ENCODE measurements around the gene OCA2.

The OCA2 gene

DNA sequence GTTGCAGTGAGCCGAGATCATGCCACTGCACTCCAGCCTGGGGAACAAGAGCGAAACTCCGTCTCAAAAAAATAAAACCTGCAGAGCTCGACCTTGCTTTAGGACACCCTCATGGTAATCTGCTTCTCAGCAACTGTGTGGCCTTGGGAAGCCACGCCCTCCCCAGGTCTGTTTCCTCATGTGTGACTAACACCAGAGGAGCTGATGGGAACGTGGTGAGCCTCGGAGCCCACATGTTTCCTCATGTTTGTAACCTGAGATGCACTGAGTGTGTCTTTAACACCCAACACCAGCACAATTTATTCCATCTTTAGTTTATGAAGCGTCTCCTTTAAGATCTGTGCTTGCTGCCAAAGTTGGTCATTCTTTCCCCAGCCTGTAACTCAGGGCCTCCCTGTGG, 142.8 kb downstream of the OCA2 start:
- TF ChIP-seq SIN3A (IDR thresholded peaks at IDR 0.05; ENCODE audit: borderline replicate concordance, insufficient read depth, low read length) (no peak), TAF1 (IDR thresholded peaks at IDR 0.05; ENCODE audit: borderline replicate concordance, insufficient read depth, low read length) (no peak), POLR2AphosphoS5 (IDR thresholded peaks at IDR 0.05; ENCODE audit: low read depth, low read length) (no peak), REST (IDR thresholded peaks at IDR 0.05; ENCODE audit: insufficient read depth in 1 of 2, low read depth in 2 of 2, low read length in 2 of 2) (no peak), FOXP2 (optimal IDR thresholded peaks at IDR 0.05; ENCODE audit: borderline replicate concordance, extremely low read depth, extremely low read length, insufficient read depth) (no peak)

DNA sequence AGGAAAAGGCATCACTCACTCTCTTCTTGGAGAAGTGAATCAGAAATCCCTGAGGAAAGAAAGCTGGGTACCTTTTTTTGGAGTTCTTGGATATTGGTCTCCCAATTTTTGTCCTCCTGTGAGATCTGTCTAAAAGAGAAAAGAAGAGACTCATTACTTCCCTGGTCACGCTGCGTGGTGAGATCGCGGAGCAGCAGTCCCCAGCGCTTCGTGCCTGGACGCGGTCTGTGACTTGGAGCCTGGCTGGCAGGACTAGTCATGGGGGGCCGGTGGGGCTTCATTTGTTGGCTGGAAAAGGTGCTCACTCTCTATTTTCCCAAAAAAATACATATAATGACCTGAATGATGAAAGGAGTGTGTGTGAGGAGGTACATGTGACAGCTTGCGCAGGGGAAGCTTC, 144.0 kb downstream of the OCA2 start:
- TF ChIP-seq POLR2AphosphoS5 (IDR thresholded peaks at IDR 0.05; ENCODE audit: low read depth, low read length) (no peak), TAF1 (IDR thresholded peaks at IDR 0.05; ENCODE audit: borderline replicate concordance, insufficient read depth, low read length) (no peak), FOXP2 (optimal IDR thresholded peaks at IDR 0.05; ENCODE audit: borderline replicate concordance, extremely low read depth, extremely low read length, insufficient read depth) (no peak), SIN3A (IDR thresholded peaks at IDR 0.05; ENCODE audit: borderline replicate concordance, insufficient read depth, low read length) (no peak), REST (IDR thresholded peaks at IDR 0.05; ENCODE audit: insufficient read depth in 1 of 2, low read depth in 2 of 2, low read length in 2 of 2) (no peak)

GRCh38 chr15:27951191-27951890, 147.8 kb downstream of the OCA2 start:
- no peak for TF ChIP-seq REST (IDR thresholded peaks at IDR 0.05; ENCODE audit: insufficient read depth in 1 of 2, low read depth in 2 of 2, low read length in 2 of 2)
- TF ChIP-seq TAF1 (IDR thresholded peaks at IDR 0.05; ENCODE audit: borderline replicate concordance, insufficient read depth, low read length): no peak
- no peak for TF ChIP-seq SIN3A (IDR thresholded peaks at IDR 0.05; ENCODE audit: borderline replicate concordance, insufficient read depth, low read length)
- no peak for TF ChIP-seq POLR2AphosphoS5 (IDR thresholded peaks at IDR 0.05; ENCODE audit: low read depth, low read length)
- no peak for TF ChIP-seq FOXP2 (optimal IDR thresholded peaks at IDR 0.05; ENCODE audit: borderline replicate concordance, extremely low read depth, extremely low read length, insufficient read depth)

DNA sequence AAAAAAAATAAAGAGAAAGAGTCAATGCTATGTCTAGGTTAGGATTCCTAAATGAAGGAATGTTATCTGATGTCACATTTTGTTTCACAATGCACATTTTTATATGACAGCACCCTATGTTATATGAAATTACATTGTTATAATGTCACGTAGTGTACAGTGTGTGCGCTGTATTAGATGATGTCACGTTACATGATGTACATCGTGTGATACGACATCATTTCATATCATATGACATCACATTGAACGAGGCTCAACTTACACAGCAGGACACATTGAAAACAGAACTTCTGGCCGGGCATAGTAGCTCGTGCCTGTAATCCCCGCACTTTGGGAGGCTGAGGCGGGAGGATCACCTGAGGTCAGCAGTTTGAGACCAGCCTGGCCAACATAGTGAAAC, 150.0 kb downstream of the OCA2 start:
- TF ChIP-seq SIN3A (IDR thresholded peaks at IDR 0.05; ENCODE audit: borderline replicate concordance, insufficient read depth, low read length): no peak

DNA sequence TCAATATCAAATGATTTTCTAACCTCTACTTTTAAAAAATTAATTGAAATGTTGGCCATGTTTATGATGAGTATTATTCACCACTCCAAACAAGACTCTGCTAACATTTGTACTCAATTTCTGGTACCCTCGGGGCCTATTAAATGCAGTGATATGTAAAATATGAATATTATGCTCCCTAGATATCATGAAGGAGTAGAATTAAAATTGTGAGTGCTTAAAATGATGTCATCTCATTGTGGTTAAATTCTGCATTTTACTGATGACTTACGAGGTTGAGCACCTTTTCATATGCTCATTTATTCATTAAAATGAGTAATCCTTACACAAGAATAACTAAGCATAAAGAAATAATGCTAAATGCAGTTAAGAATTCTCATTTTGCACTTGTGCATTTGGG, 159.9 kb downstream of the OCA2 start:
- TF ChIP-seq TAF1 (IDR thresholded peaks at IDR 0.05; ENCODE audit: borderline replicate concordance, insufficient read depth, low read length) (no peak), REST (IDR thresholded peaks at IDR 0.05; ENCODE audit: insufficient read depth in 1 of 2, low read depth in 2 of 2, low read length in 2 of 2) (no peak), FOXP2 (optimal IDR thresholded peaks at IDR 0.05; ENCODE audit: borderline replicate concordance, extremely low read depth, extremely low read length, insufficient read depth) (no peak), POLR2AphosphoS5 (IDR thresholded peaks at IDR 0.05; ENCODE audit: low read depth, low read length) (no peak), SIN3A (IDR thresholded peaks at IDR 0.05; ENCODE audit: borderline replicate concordance, insufficient read depth, low read length) (no peak)

Data from PFSK-1 (cell line).